SK-N-SH treated with all-trans-retinoic acid at 6 μM for 48 hours (cell line): ENCODE measurements around the gene PARS2.

Experiments used
- BACH2 ChIP-seq: fragments of 250-450 bp; sonication (Bioruptor Pico); IDR thresholded peaks from 2 replicates; pipeline ENCODE4 v1.9.0; 2021; ENCODE audit warnings: mild to moderate bottlenecking, borderline replicate concordance
- ESRRG ChIP-seq: fragments of 250-450 bp; sonication (Bioruptor Pico); IDR thresholded peaks from 2 replicates; pipeline ENCODE4 v1.6.1; 2021; ENCODE audit warnings: mild to moderate bottlenecking
- GLIS3 ChIP-seq: fragments of 250-450 bp; sonication (Bioruptor Pico); IDR thresholded peaks from 2 replicates; pipeline ENCODE4 v1.5.0; 2020; ENCODE audit warnings: mild to moderate bottlenecking, moderate library complexity
- ISL1 ChIP-seq: fragments of 250-450 bp; sonication (Bioruptor Pico); IDR thresholded peaks from 2 replicates; pipeline ENCODE4 v2.1.2; 2022; ENCODE audit warnings: mild to moderate bottlenecking, moderate library complexity
- SNAI2 ChIP-seq: fragments of 250-450 bp; sonication (Bioruptor Pico); IDR thresholded peaks from 2 replicates; pipeline ENCODE4 v1.5.0; 2020; ENCODE audit warnings: mild to moderate bottlenecking, moderate library complexity
- TOX ChIP-seq: fragments of 250-450 bp; sonication (Bioruptor Pico); IDR thresholded peaks from 2 replicates; pipeline ENCODE4 v1.8.0; 2021; ENCODE audit warnings: mild to moderate bottlenecking, moderate library complexity, borderline replicate concordance
- ZFP3 ChIP-seq: fragments of 250-450 bp; sonication (Bioruptor Pico); IDR thresholded peaks from 2 replicates; pipeline ENCODE4 v1.5.0; 2020; ENCODE audit warnings: mild to moderate bottlenecking, moderate library complexity
- ZFP30 ChIP-seq: fragments of 450-650 bp; formaldehyde crosslinking; IDR thresholded peaks from 2 replicates; pipeline ENCODE4 v1.5.0; 2022; ENCODE audit warnings: mild to moderate bottlenecking, moderate library complexity
- ZNF565 ChIP-seq: fragments of 450-650 bp; formaldehyde crosslinking; conservative IDR thresholded peaks from 2 replicates; pipeline ENCODE4 v1.5.0; 2020; ENCODE audit warnings: low read depth, mild to moderate bottlenecking, moderate library complexity
- ZNF70 ChIP-seq: fragments of 450-650 bp; formaldehyde crosslinking; IDR thresholded peaks from 2 replicates; pipeline ENCODE4 v1.5.0; 2020; ENCODE audit warnings: mild to moderate bottlenecking, moderate library complexity
- TF ChIP-seq, protein P1 (sequence below): fragments of 250-450 bp; sonication (Bioruptor Pico); IDR thresholded peaks from 2 replicates; pipeline ENCODE4 v1.8.0; 2020; ENCODE audit warnings: mild to moderate bottlenecking, moderate library complexity, borderline replicate concordance
- TF ChIP-seq, protein P2 (sequence below): fragments of 250-450 bp; sonication (Bioruptor Pico); IDR thresholded peaks from 2 replicates; pipeline ENCODE4 v1.5.1; 2020; ENCODE audit warnings: low read depth, mild to moderate bottlenecking, moderate library complexity
- TF ChIP-seq, protein P3 (sequence below): fragments of 250-450 bp; sonication (Bioruptor Pico); IDR thresholded peaks from 2 replicates; pipeline ENCODE4 v1.5.1; 2021; ENCODE audit warnings: mild to moderate bottlenecking, moderate library complexity

DNA sequence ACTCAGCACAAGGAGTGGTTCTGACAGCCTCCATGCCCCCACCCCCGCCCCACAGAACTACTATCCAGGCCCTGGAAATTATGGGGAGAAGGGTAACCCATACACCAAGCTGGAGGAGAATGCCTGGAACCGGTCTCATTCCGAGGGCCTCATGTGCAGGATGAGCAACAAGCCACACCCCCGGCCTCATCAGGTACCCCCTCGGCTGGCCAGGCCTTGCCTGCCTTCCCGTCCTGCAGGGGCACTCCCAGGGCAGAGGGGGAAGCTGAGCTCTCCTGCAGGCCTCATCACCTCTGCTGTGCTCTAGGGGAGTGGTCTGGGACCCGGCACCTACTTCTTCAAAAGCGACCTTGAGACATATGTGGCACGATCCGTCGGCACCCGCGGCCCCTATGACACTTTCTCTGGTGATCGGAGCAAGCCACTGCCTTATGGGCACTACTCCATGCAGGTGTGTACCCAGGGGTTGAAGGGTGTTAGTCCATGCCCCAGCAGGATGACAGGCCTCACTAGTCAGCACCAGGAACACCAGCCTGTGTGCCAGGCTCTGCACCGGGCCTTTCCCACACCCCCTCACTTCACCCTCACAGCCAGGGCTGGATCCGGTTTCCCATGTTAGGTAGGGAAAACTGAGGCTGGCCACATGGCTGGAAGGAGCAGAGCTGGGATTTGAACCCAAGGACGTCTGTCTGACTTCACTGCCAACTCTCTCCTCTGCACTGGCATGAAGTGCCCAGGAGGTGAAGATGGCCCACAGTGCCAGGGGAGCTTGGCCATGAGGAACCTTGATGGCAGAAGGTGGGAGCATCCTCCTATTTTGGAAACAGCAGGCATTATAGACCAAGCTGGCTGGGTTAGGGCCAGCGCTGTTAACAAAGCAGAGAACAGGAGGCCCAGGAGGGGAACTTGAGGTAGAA, 47.7 kb upstream of the PARS2 start:
- TF ChIP-seq, protein P1, sequence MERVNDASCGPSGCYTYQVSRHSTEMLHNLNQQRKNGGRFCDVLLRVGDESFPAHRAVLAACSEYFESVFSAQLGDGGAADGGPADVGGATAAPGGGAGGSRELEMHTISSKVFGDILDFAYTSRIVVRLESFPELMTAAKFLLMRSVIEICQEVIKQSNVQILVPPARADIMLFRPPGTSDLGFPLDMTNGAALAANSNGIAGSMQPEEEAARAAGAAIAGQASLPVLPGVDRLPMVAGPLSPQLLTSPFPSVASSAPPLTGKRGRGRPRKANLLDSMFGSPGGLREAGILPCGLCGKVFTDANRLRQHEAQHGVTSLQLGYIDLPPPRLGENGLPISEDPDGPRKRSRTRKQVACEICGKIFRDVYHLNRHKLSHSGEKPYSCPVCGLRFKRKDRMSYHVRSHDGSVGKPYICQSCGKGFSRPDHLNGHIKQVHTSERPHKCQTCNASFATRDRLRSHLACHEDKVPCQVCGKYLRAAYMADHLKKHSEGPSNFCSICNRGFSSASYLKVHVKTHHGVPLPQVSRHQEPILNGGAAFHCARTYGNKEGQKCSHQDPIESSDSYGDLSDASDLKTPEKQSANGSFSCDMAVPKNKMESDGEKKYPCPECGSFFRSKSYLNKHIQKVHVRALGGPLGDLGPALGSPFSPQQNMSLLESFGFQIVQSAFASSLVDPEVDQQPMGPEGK (CRISPR knock-in tag), result no peak
- TF ChIP-seq ISL1 (CRISPR knock-in tag), result no peak
- TF ChIP-seq, protein P2, sequence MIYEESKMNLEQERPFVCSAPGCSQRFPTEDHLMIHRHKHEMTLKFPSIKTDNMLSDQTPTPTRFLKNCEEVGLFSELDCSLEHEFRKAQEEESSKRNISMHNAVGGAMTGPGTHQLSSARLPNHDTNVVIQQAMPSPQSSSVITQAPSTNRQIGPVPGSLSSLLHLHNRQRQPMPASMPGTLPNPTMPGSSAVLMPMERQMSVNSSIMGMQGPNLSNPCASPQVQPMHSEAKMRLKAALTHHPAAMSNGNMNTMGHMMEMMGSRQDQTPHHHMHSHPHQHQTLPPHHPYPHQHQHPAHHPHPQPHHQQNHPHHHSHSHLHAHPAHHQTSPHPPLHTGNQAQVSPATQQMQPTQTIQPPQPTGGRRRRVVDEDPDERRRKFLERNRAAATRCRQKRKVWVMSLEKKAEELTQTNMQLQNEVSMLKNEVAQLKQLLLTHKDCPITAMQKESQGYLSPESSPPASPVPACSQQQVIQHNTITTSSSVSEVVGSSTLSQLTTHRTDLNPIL (CRISPR knock-in tag), result no peak
- no peak for TF ChIP-seq ZFP3 (CRISPR knock-in tag)
- TF ChIP-seq ZFP30 (CRISPR knock-in tag), result no peak
- TF ChIP-seq GLIS3 (CRISPR knock-in tag), result no peak
- no peak for TF ChIP-seq SNAI2
- TF ChIP-seq ZNF70 (CRISPR knock-in tag), result no peak
- TF ChIP-seq, protein P3, sequence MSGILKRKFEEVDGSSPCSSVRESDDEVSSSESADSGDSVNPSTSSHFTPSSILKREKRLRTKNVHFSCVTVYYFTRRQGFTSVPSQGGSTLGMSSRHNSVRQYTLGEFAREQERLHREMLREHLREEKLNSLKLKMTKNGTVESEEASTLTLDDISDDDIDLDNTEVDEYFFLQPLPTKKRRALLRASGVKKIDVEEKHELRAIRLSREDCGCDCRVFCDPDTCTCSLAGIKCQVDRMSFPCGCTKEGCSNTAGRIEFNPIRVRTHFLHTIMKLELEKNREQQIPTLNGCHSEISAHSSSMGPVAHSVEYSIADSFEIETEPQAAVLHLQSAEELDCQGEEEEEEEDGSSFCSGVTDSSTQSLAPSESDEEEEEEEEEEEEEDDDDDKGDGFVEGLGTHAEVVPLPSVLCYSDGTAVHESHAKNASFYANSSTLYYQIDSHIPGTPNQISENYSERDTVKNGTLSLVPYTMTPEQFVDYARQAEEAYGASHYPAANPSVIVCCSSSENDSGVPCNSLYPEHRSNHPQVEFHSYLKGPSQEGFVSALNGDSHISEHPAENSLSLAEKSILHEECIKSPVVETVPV (CRISPR knock-in tag), result no peak
- no peak for TF ChIP-seq ZNF565
- TF ChIP-seq BACH2, result no peak
- TF ChIP-seq TOX (CRISPR knock-in tag), result no peak
- no peak for TF ChIP-seq ESRRG
